Tibial artery (tissue), 4 donors: Measurements from ENCODE around the gene UGCG.
A peak's percentile ranks its signal among the peaks of the same experiment; 100 is the strongest.

Experiments
- DNase-seq, 2 donors: peaks; one replicate each; pipeline ENCODE4 v3.0.0-alpha.2; 2019
- H3K27ac ChIP-seq, 2 donors: fragments of 200-600 bp; sonication (generic) in 1 of 2; 1 replicate in 1 of 2; 2 replicates in 1 of 2; pipeline ENCODE4 v1.5.1; 2018 to 2019; ENCODE audit warnings: mild to moderate bottlenecking in 1 of 2
- H3K27me3 ChIP-seq, 2 donors: fragments of 200-600 bp; sonication (generic) in 1 of 2; one replicate each; pipeline versions ENCODE4 v1.5.1 to v1.6.0; 2016 to 2019
- H3K36me3 ChIP-seq, 3 donors: fragments of 200-600 bp; sonication (generic) in 2 of 3; one replicate each; pipeline ENCODE4 v1.5.1; 2016 to 2019; ENCODE audit warnings: mild to moderate bottlenecking in 2 of 3
- H3K4me1 ChIP-seq, 4 donors: fragments of 200-600 bp; sonication (generic) in 2 of 4; 1 replicate in 3 of 4; 2 replicates in 1 of 4; pipeline ENCODE4 v1.5.1; 2016 to 2019
- H3K4me3 ChIP-seq, 2 donors: fragments of 200-600 bp; sonication (generic) in 1 of 2; 1 replicate in 1 of 2; 2 replicates in 1 of 2; pipeline ENCODE4 v1.5.1; 2018 to 2019; ENCODE audit warnings: mild to moderate bottlenecking in 2 of 2
- H3K9me3 ChIP-seq, 3 donors: fragments of 200-600 bp; sonication (generic) in 1 of 3; one replicate each; pipeline ENCODE4 v1.5.1; 2016 to 2019
- CTCF ChIP-seq, 2 experiments: fragments of 200-600 bp in 1 of 2; fragments of 450-650 bp in 1 of 2; IDR thresholded peaks; one replicate each; pipeline ENCODE4 v1.5.1; 2017 to 2019; ENCODE audit warnings: antibody characterized with exemption in 2 of 2, mild to moderate bottlenecking in 1 of 2, moderate library complexity in 1 of 2
- intact Hi-C: fragments of 100-400 bp; cut with DNase I; formaldehyde crosslinking; loops from one replicate; pipeline ENCODE4 v1.15.0; 2023; ENCODE audit warnings: low total_unique reads

The UGCG gene

GRCh38 chr9:111895996-111896941, at the start of gene UGCG:
UGCG (plus strand) TSS chr9:111896814; CDS start chr9:111897216, 402 bp downstream.
- no peak for TF ChIP-seq CTCF (IDR thresholded peaks at IDR 0.05)
- peak within 1 kb of the TSS; percentile 93 to 94 for H3K27ac ChIP-seq
- H3K9me3 ChIP-seq, result no peaks in the 10 kb centered on the region
- H3K4me1 ChIP-seq, result peaks cover 0 to 37% (median 17%) of the 10 kb centered on the region in 4 donors
- intact Hi-C loops, result loop anchor here (5.0 to 10.0 kb wide), 2 partner anchors 169 to 436 kb away; partner anchors contain the start of gene PTBP3
- DNase-seq, result peak; percentile 82 to 92
- H3K4me3 ChIP-seq, result peak within 1 kb of the TSS; percentile 92 to 94
- H3K27me3 ChIP-seq, result no peaks in the 10 kb centered on the region
- no peaks in the 10 kb centered on the region for H3K36me3 ChIP-seq

- Histone ChIP-seq H3K4me3 (no peak overlapping the region), H3K9me3 (no peaks in the 10 kb centered on the region), H3K27ac (no peak overlapping the region), H3K4me1 (no peaks in the 10 kb centered on the region), H3K27me3 (no peaks in the 10 kb centered on the region), H3K36me3 (no peaks in the 10 kb centered on the region)
- no peak for TF ChIP-seq CTCF (IDR thresholded peaks at IDR 0.05)
- no peak for DNase-seq
- intact Hi-C loops, result no loop called here
These were observed 45.1 kb upstream of the UGCG start for GRCh38 chr9:111851553-111851952.

GRCh38 chr9:111852291-111852690, 44.3 kb upstream of the UGCG start:
- TF ChIP-seq CTCF (IDR thresholded peaks at IDR 0.05), result no peak
- no peaks in the 10 kb centered on the region for H3K27me3 ChIP-seq
- intact Hi-C loops, result no loop called here
- DNase-seq, result no peak
- no peaks in the 10 kb centered on the region for H3K36me3 ChIP-seq
- H3K27ac ChIP-seq, result no peak overlapping the region
- no peaks in the 10 kb centered on the region for H3K4me1 ChIP-seq
- no peak overlapping the region for H3K4me3 ChIP-seq
- H3K9me3 ChIP-seq, result no peaks in the 10 kb centered on the region

GRCh38 chr9:111853450-111853827, 43.2 kb upstream of the UGCG start:
- Histone ChIP-seq H3K27me3 (no peaks in the 10 kb centered on the region), H3K27ac (no peak overlapping the region), H3K9me3 (no peaks in the 10 kb centered on the region), H3K4me3 (no peak overlapping the region), H3K4me1 (no peaks in the 10 kb centered on the region), H3K36me3 (no peaks in the 10 kb centered on the region)
- TF ChIP-seq CTCF (IDR thresholded peaks at IDR 0.05), result no peak
- DNase-seq, result no peak
- intact Hi-C loops, result no loop called here

GRCh38 chr9:111854799-111855198, 41.8 kb upstream of the UGCG start:
- no peaks in the 10 kb centered on the region for H3K27me3 ChIP-seq
- no peak for DNase-seq
- no peaks in the 10 kb centered on the region for H3K9me3 ChIP-seq
- no peaks in the 10 kb centered on the region for H3K4me1 ChIP-seq
- intact Hi-C loops, result no loop called here
- no peak overlapping the region for H3K4me3 ChIP-seq
- no peaks in the 10 kb centered on the region for H3K36me3 ChIP-seq
- no peak overlapping the region for H3K27ac ChIP-seq
- no peak for TF ChIP-seq CTCF (IDR thresholded peaks at IDR 0.05)
